IPS-20b (cell line): Measurements from ENCODE around the gene LRRC1.

Experiments used
- H3K27ac ChIP-seq: one replicate; pipeline ENCODE4 v1.5.1; 2013; ENCODE audit warnings: low read length
- H3K27me3 ChIP-seq: 2 replicates; pipeline ENCODE4 v1.6.1; 2013; ENCODE audit warnings: mild to moderate bottlenecking, low read length, inconsistent platforms; ENCODE audit not compliant: insufficient read depth
- H3K36me3 ChIP-seq: 2 replicates; pipeline ENCODE4 v1.6.1; 2013; ENCODE audit warnings: low read depth, mild to moderate bottlenecking, inconsistent platforms, low read length, moderate library complexity; ENCODE audit not compliant: insufficient read depth
- H3K4me1 ChIP-seq: 2 replicates; pipeline ENCODE4 v1.6.1; 2013; ENCODE audit warnings: mild to moderate bottlenecking, control low read depth, inconsistent platforms, low read length, moderate library complexity; ENCODE audit not compliant: insufficient read depth
- H3K4me3 ChIP-seq: 2 replicates; pipeline ENCODE4 v1.5.1; 2013; ENCODE audit warnings: mild to moderate bottlenecking, low read length, inconsistent platforms
- H3K9ac ChIP-seq: 2 replicates; pipeline ENCODE4 v1.6.1; 2013; ENCODE audit warnings: low read depth, mild to moderate bottlenecking, inconsistent platforms, low read length, moderate library complexity
- H3K9me3 ChIP-seq: 2 replicates; pipeline ENCODE4 v1.6.1; 2013; ENCODE audit warnings: mild to moderate bottlenecking, low read depth, low read length, inconsistent platforms; ENCODE audit not compliant: insufficient read depth

The LRRC1 gene

GRCh38 chr6:53920881-53921280, 126.1 kb downstream of the LRRC1 start:
- no peaks in the 10 kb centered on the region for H3K9me3 ChIP-seq
- no peaks in the 10 kb centered on the region for H3K27me3 ChIP-seq
- H3K4me3 ChIP-seq, result no peak overlapping the region
- no peak overlapping the region for H3K27ac ChIP-seq
- H3K36me3 ChIP-seq, result no peaks in the 10 kb centered on the region
- H3K9ac ChIP-seq, result no peak overlapping the region
- H3K4me1 ChIP-seq, result 0 out of 2 replicates have a peak, but pooled peaks cover 5% of the 10 kb centered on the region

GRCh38 chr6:53921639-53922038, 126.8 kb downstream of the LRRC1 start:
- Histone ChIP-seq H3K9me3 (no peaks in the 10 kb centered on the region), H3K4me1 (0 out of 2 replicates have a peak, but pooled peaks cover 5% of the 10 kb centered on the region), H3K36me3 (no peaks in the 10 kb centered on the region), H3K9ac (no peak overlapping the region), H3K27me3 (no peaks in the 10 kb centered on the region), H3K27ac (no peak overlapping the region), H3K4me3 (no peak overlapping the region)

- Histone ChIP-seq H3K9ac (no peak overlapping the region), H3K4me1 (0 out of 2 replicates have a peak, but pooled peaks cover 5% of the 10 kb centered on the region), H3K27ac (no peak overlapping the region)
Observed at GRCh38 chr6:53922539-53922981, 127.8 kb downstream of the LRRC1 start.

GRCh38 chr6:53924277-53924676, 129.5 kb downstream of the LRRC1 start:
- Histone ChIP-seq H3K4me3 (no peak overlapping the region), H3K36me3 (no peaks in the 10 kb centered on the region), H3K27me3 (no peaks in the 10 kb centered on the region), H3K9me3 (no peaks in the 10 kb centered on the region), H3K27ac (no peak overlapping the region), H3K4me1 (0 out of 2 replicates have a peak, but pooled peaks cover 5% of the 10 kb centered on the region), H3K9ac (no peak overlapping the region)

More at GRCh38 chr6:53922539-53922981, 127.8 kb downstream of the LRRC1 start:
- Histone ChIP-seq H3K9me3 (no peaks in the 10 kb centered on the region), H3K36me3 (no peaks in the 10 kb centered on the region), H3K4me3 (no peak overlapping the region), H3K27me3 (no peaks in the 10 kb centered on the region)

DNA sequence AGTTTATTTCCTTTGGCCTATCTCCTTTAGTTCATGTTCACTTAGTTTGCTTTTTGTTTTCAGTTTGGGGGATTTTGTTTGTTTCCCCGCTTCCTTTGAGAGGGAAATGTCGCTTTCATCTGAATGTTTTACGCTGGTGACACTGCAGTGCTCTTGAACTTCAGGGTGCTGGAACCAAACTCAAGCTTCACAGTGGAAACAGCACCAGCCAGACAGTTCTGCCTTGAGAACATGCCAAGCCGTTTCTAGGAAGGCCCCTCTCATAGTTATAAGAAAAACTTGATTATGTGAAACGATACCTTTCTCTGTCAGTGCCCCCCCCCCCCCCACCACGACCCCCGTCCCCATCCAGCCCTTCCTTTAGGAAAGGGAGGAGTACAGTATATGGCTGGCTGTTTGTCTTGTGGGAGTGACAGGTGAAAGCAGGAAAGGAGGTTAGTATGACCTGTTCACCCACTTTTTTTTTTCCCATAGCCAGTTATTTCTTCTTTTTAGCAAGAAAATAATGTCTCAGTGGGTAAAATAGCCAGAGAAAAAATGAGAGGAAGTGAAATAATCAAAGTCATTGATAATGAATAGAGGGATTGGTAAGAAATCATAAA, 130.1 kb downstream of the LRRC1 start:
- H3K9me3 ChIP-seq, result no peaks in the 10 kb centered on the region
- 0 out of 2 replicates have a peak, but pooled peaks cover 5% of the 10 kb centered on the region for H3K4me1 ChIP-seq
- no peak overlapping the region for H3K9ac ChIP-seq
- no peaks in the 10 kb centered on the region for H3K36me3 ChIP-seq
- no peak overlapping the region for H3K4me3 ChIP-seq
- H3K27ac ChIP-seq, result no peak overlapping the region
- H3K27me3 ChIP-seq, result no peaks in the 10 kb centered on the region

GRCh38 chr6:53925891-53926290, 131.1 kb downstream of the LRRC1 start:
- H3K4me3 ChIP-seq, result no peak overlapping the region
- H3K9ac ChIP-seq, result no peak overlapping the region
- H3K27ac ChIP-seq, result no peak overlapping the region
- H3K27me3 ChIP-seq, result no peaks in the 10 kb centered on the region
- 0 out of 2 replicates have a peak, but pooled peaks cover 5% of the 10 kb centered on the region for H3K4me1 ChIP-seq
- no peaks in the 10 kb centered on the region for H3K36me3 ChIP-seq
- no peaks in the 10 kb centered on the region for H3K9me3 ChIP-seq

- Histone ChIP-seq H3K4me3 (no peak overlapping the region), H3K27ac (no peak overlapping the region), H3K36me3 (no peaks in the 10 kb centered on the region), H3K9me3 (no peaks in the 10 kb centered on the region), H3K4me1 (0 out of 2 replicates have a peak, but pooled peaks cover 5% of the 10 kb centered on the region), H3K9ac (no peak overlapping the region), H3K27me3 (no peaks in the 10 kb centered on the region)
Observed at GRCh38 chr6:53926505-53926904, 131.7 kb downstream of the LRRC1 start.

DNA sequence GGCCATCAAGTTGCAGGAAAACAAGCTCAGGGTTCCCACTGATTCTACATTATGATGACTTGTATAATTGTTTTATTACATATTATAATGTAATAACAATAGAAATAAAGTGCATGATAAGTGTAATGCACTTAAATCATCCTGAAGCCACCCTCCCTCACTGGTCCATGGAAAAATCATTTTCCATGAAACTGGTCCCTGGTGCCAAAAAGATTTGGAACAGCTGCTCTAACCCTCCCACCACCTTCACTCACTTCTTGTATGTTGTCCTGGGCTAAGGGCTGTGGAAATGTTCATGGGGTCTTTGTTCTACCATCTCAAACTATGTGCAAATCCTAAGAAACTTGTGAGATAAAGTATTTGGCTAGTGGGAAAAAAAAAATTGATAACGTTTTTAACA, 133.8 kb downstream of the LRRC1 start:
- no peak overlapping the region for H3K9ac ChIP-seq
- H3K36me3 ChIP-seq, result no peaks in the 10 kb centered on the region
- H3K4me1 ChIP-seq, result 0 out of 2 replicates have a peak, but pooled peaks cover 3% of the 10 kb centered on the region
- no peaks in the 10 kb centered on the region for H3K9me3 ChIP-seq
- H3K27me3 ChIP-seq, result no peaks in the 10 kb centered on the region
- no peak overlapping the region for H3K27ac ChIP-seq
- H3K4me3 ChIP-seq, result no peak overlapping the region

- H3K36me3 ChIP-seq, result no peaks in the 10 kb centered on the region
- no peak overlapping the region for H3K9ac ChIP-seq
- no peak overlapping the region for H3K27ac ChIP-seq
- H3K4me1 ChIP-seq, result no peaks in the 10 kb centered on the region
- no peaks in the 10 kb centered on the region for H3K9me3 ChIP-seq
- no peaks in the 10 kb centered on the region for H3K27me3 ChIP-seq
- no peak overlapping the region for H3K4me3 ChIP-seq
Observed at GRCh38 chr6:53929041-53929820, 134.4 kb downstream of the LRRC1 start.

- Histone ChIP-seq H3K4me3 (no peak overlapping the region), H3K27ac (no peak overlapping the region)
Observed at GRCh38 chr6:53929821-53930120, 135.0 kb downstream of the LRRC1 start.

DNA sequence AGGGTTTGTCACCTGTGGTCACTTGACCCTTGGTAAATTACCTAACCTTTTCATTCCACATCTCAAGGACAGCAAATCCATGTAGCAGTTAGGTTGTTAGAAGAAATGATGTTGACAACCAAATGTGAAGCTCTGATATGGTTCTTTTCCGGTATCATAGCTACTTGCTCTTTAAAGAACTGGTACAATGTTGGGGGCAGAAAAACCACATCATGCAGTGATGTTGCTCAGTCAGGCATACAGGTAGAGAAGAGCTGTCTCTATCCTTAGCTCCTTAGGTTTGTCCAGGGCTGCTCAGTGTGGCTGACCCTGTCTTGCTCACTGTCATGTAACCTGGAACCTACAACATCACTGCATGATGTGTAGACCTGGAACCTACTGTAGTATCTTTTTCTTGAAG, 135.5 kb downstream of the LRRC1 start:
- Histone ChIP-seq H3K4me3 (no peak overlapping the region), H3K36me3 (no peaks in the 10 kb centered on the region), H3K9ac (no peak overlapping the region), H3K27ac (no peak overlapping the region), H3K4me1 (no peaks in the 10 kb centered on the region), H3K9me3 (no peaks in the 10 kb centered on the region), H3K27me3 (no peaks in the 10 kb centered on the region)

More at GRCh38 chr6:53929821-53930120, 135.0 kb downstream of the LRRC1 start:
- Histone ChIP-seq H3K36me3 (no peaks in the 10 kb centered on the region), H3K9ac (no peak overlapping the region), H3K9me3 (no peaks in the 10 kb centered on the region), H3K4me1 (no peaks in the 10 kb centered on the region), H3K27me3 (no peaks in the 10 kb centered on the region)

DNA sequence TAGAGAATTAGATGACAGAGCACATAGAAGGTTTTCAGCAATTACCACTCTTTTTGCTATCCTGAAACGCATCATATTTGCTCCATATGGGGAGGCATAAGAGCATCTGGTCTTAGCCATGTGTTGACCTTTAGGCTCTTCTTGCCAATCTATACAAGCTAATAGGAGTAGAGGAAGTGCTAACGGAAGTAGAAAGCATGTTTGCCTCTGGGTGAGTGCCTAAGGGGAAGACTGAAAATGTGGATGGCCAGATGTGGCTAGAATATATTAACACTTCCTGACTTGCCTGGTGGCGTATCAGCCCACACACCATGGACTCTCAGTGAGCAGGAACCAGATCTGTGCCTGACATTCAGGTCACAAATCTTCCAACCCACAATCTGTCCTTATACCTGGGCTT, 136.3 kb downstream of the LRRC1 start:
- no peak overlapping the region for H3K27ac ChIP-seq
- H3K9me3 ChIP-seq, result no peaks in the 10 kb centered on the region
- H3K4me3 ChIP-seq, result no peak overlapping the region
- H3K4me1 ChIP-seq, result no peaks in the 10 kb centered on the region
- no peak overlapping the region for H3K9ac ChIP-seq
- no peaks in the 10 kb centered on the region for H3K36me3 ChIP-seq
- no peaks in the 10 kb centered on the region for H3K27me3 ChIP-seq
